GM12891 (cell line): ENCODE data around the gene CNOT4.

Experiments used
- POLR2AphosphoS5 ChIP-seq: IDR thresholded peaks from 2 replicates; pipeline ENCODE4 v1.6.1; 2011; ENCODE audit warnings: low read depth, low read length, control low read depth
- SPI1 ChIP-seq: IDR thresholded peaks from 2 replicates; pipeline ENCODE4 v1.6.1; 2011; ENCODE audit warnings: low read depth, low read length, control low read depth
- TAF1 ChIP-seq: IDR thresholded peaks from 2 replicates; pipeline ENCODE4 v1.6.1; 2011; ENCODE audit warnings: low read depth, low read length, control low read depth

- TF ChIP-seq SPI1 = no peak
- no peak for TF ChIP-seq POLR2AphosphoS5
- TF ChIP-seq TAF1 = no peak
Measured at GRCh38 chr7:135321556-135321955, 188.3 kb downstream of the CNOT4 start.
